Right lobe of liver (tissue), 6 donors: ENCODE measurements around the gene TEX26. TPM values are rescaled to one million over a fixed set of nuclear protein-coding genes. Genes with fewer than 3 reads are reported as not detected.

Experiments
- ATAC-seq, 4 donors: fragments of 200-7000 bp; cut with Tn5 transposase; one replicate each; pipeline ENCODE4 v1.9.1; 2020; ENCODE audit warnings: mild to moderate bottlenecking in 4 of 4, moderate library complexity in 4 of 4
- DNase-seq, 3 donors: peaks; one replicate each; pipeline ENCODE4 v3.0.0-alpha.2; 2020
- H3K27ac ChIP-seq, 3 donors: fragments of 200-600 bp; one replicate each; pipeline ENCODE4 v1.8.0; 2022
- H3K27me3 ChIP-seq, 2 donors: fragments of 200-600 bp; one replicate each; pipeline ENCODE4 v1.8.0; 2022
- H3K36me3 ChIP-seq, 4 donors: fragments of 200-600 bp; sonication (generic) in 1 of 4; one replicate each; pipeline versions ENCODE4 v1.5.1 to v1.8.0; 2017 to 2022; ENCODE audit warnings: control low read depth in 1 of 4
- H3K4me1 ChIP-seq, 4 donors: fragments of 200-600 bp; sonication (generic) in 1 of 4; one replicate each; pipeline versions ENCODE4 v1.5.1 to v1.8.0; 2017 to 2022; ENCODE audit warnings: control low read depth in 1 of 4
- H3K4me3 ChIP-seq, 3 donors: fragments of 200-600 bp; one replicate each; pipeline ENCODE4 v1.8.0; 2022
- H3K9me3 ChIP-seq, 4 donors: fragments of 200-600 bp; sonication (generic) in 1 of 4; one replicate each; pipeline versions ENCODE4 v1.5.1 to v1.8.0; 2017 to 2022; ENCODE audit warnings: control low read depth in 1 of 4
- POLR2A ChIP-seq: fragments of 450-650 bp; IDR thresholded peaks from one replicate; pipeline ENCODE4 v1.6.1; 2017; ENCODE audit warnings: antibody characterized with exemption, mild to moderate bottlenecking
- WGBS: methylation state at CpG from one replicate; pipeline ENCODE4 v1.1.6; 2018; ENCODE audit warnings: low coverage, low lambda C conversion rate; ENCODE audit not compliant: insufficient coverage; ENCODE audit errors: missing lambda C conversion rate; 5-methylcytosine and 5-hydroxymethylcytosine counted together
- intact Hi-C, 2 donors: fragments of 100-400 bp; cut with DNase I; formaldehyde crosslinking; loops; one replicate each; pipeline versions ENCODE4 v1.11.2 to v1.14.1; 2022
- long read RNA-seq: library from polyadenylated mRNA; unstranded; transcript quantifications from one replicate; pipeline ENCODE4 v2.0.0, GENCODE V29; 2019
- total RNA-seq, 6 experiments: library from RNA; depleted of rRNA in 2 of 6; stranded (reverse); fragments of >200 nt in 2 of 6; fragmentation: NEBNext Ultra II Directional in 3 of 6; extraction: Animal tissue kit (Norgen Biotek cat#: 25700) in 3 of 6; gene quantifications; one replicate each; pipeline versions ENCODE4 v1.1.0 to v1.2.4, GENCODE V29; 2016 to 2023
- TF ChIP-seq, protein P1 (sequence below), 4 donors: fragments of 200-600 bp in 3 of 4; fragments of 450-650 bp in 1 of 4; IDR thresholded peaks; one replicate each; pipeline versions ENCODE4 v1.5.1 to v1.8.0; 2016 to 2022; ENCODE audit warnings: antibody characterized with exemption in 4 of 4, mild to moderate bottlenecking in 2 of 4
- donor health status: DM: no; HTN: yes; CAD: no.
- donor health status: DM: no; HTN: no; CAD: no.
- donor health status: DM: no; HTN: no; CAD: no.
- donor health status: DM: no; HTN: yes; CAD: no.
- donor health status: DM: no; HTN: yes; CAD: no.

TEX26 gene
- total RNA-seq = under 1 TPM in 1 of 6 experiments, not detected in 5; 0.37 TPM
- long read RNA-seq = 0 reads

DNA sequence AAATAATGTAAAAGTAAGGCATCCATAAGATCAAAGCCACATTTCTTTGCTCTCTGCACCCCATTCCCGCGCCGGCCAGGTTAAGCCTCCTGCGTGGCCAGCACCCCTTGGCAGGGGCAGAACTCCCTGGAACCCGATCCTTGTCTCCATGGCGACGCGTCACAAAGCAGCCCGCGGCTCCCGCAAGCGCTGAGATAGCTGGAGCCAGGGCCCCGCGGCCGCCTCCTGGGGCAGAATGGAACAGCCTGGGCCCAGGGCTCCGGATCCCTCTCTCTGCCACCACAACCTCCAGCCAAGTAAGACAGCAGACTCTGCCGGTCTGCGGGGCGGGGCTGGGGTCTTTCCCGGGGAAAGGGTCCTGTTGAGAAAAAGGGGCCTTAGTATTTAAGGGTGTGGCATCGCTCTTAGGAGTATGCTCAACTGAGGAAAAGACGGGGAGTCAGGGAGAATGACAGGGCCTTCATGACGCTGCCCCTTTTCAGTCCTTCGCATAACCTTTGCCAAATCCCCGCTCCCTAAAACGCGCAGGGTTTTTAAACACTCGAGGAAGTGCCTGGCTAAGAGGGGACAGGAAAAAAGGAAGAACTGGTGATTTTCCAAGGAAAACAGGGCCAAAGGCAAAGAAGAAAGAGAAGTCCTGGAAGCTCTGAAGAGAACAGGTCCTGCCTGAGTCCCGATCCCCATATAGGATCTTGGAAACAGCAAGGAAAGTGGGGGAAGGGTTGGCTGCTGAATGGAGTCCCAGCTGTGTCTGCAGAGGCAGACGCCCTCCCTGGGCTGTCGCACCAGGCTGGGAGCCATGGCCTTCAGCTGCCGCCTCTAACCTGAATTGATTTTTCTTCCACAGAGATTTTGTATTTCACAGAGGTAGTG, at the start of gene TEX26:
TEX26 (plus strand) TSS at position 176 of the 873 bp plus-strand sequence; CDS start at position 236, 60 bp downstream.
- ATAC-seq (no peak), DNase-seq (no peak)
- Histone ChIP-seq H3K4me1 (no peaks in the 10 kb centered on the region), H3K27me3 (no peaks in the 10 kb centered on the region), H3K4me3 (no peak within 1 kb of the TSS), H3K27ac (no peak within 1 kb of the TSS), H3K9me3 (no peaks in the 10 kb centered on the region), H3K36me3 (no peaks in the 10 kb centered on the region)
- TF ChIP-seq, protein P1, sequence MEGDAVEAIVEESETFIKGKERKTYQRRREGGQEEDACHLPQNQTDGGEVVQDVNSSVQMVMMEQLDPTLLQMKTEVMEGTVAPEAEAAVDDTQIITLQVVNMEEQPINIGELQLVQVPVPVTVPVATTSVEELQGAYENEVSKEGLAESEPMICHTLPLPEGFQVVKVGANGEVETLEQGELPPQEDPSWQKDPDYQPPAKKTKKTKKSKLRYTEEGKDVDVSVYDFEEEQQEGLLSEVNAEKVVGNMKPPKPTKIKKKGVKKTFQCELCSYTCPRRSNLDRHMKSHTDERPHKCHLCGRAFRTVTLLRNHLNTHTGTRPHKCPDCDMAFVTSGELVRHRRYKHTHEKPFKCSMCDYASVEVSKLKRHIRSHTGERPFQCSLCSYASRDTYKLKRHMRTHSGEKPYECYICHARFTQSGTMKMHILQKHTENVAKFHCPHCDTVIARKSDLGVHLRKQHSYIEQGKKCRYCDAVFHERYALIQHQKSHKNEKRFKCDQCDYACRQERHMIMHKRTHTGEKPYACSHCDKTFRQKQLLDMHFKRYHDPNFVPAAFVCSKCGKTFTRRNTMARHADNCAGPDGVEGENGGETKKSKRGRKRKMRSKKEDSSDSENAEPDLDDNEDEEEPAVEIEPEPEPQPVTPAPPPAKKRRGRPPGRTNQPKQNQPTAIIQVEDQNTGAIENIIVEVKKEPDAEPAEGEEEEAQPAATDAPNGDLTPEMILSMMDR (IDR thresholded peaks at IDR 0.05) = no peak
- TF ChIP-seq POLR2A = no peak
- 37% methylated on average over 26 of the region's 32 CpGs for WGBS
- intact Hi-C loops = no loop called here

DNA sequence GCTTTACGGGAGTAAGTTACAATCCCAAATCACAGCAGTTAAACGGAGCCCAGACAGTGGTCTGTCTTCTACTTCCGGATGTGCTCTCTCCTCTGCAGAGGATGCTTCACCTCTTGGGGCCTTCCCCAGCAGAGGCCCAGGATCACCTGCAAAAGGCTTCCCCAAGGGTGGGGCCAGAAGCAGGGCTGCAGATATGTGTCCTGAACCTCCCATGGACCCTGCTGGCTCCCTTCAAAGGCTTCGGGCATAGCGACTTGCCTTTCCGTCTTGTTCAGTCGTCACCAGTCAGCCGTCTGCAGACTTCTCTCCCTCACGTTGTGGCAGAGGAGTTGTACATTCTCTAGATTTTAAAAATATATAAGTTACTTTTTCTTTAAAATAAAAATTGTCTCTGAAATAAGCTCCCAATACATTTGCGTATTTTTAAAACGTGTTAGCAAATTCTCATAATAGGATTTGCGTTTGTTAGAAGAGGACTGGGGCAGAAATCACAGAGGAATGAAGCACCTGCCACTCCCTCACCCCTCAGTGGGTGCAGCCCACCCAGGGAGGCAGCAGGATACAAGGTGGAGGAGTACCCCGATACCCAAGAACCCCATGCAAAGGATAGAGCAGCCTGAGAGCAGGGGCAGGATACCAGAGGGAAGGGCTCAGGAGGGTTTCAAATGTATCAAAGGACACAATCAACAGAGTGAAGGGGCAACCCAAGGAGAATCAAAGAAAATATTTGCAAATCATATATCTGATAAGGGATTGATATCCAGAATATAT, 49.3 kb upstream of the TEX26 start:
- no peaks in the 10 kb centered on the region for H3K36me3 ChIP-seq
- intact Hi-C loops = no loop called here
- DNase-seq = no peak
- H3K4me3 ChIP-seq = no peak overlapping the region
- H3K4me1 ChIP-seq = no peaks in the 10 kb centered on the region
- no peak overlapping the region for H3K27ac ChIP-seq
- H3K9me3 ChIP-seq = no peaks in the 10 kb centered on the region
- WGBS = 69% methylated on average over 13 of the region's 13 CpGs
- no peak for TF ChIP-seq POLR2A
- TF ChIP-seq, protein P1 (IDR thresholded peaks at IDR 0.05) = no peak
- no peak for ATAC-seq
- no peaks in the 10 kb centered on the region for H3K27me3 ChIP-seq

DNA sequence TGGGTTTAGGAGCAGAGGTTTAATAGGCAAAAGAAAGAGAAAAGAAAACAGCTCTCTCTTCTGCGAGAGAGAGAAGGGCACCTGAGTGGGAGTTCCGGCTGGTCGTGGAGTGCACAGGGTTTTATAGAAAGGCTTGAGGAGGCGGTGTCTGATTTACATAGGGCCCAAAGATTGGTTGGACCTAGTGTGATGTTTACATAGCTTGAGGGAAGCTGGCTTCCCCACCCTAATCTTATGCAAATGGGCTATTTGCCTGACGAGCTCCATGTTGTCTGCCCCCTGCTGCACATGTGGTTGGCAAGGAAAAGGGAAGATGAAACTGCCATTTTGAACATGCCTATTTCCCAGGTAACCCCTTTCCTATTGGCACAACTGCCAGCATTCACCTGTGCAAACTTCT, 47.9 kb upstream of the TEX26 start:
- DNase-seq (no peak), ATAC-seq (no peak)
- H3K27me3 ChIP-seq = no peaks in the 10 kb centered on the region
- H3K36me3 ChIP-seq = no peaks in the 10 kb centered on the region
- 84% methylated on average over 4 of the region's 5 CpGs for WGBS
- no peak for TF ChIP-seq POLR2A
- TF ChIP-seq, protein P1 (IDR thresholded peaks at IDR 0.05) = no peak
- H3K4me3 ChIP-seq = no peak overlapping the region
- intact Hi-C loops = no loop called here
- H3K27ac ChIP-seq = no peak overlapping the region
- H3K4me1 ChIP-seq = no peaks in the 10 kb centered on the region
- H3K9me3 ChIP-seq = no peaks in the 10 kb centered on the region

DNA sequence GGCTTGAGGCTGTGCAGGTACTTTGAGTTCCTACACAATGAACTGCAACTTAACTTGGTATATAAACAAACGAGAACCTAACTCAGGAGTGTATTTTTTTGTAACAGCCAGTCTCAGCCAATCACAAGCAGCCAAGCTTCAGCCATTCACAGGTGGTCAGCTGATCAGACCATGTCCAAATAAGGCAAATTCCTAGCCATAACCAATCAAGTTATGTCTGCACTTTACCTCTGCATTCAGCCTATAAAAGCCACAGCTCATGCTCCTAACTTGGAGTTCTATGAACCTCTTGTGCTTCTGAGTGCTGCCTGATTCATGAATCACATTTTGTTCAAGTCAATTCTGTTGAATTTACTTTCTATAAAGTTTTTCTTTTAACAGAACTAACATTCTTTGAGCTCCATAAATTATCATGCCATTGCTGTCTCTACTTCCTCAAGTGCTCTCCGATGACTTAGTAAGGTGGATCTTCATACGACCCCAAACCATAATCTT, 43.2 kb upstream of the TEX26 start:
- TF ChIP-seq POLR2A = no peak
- TF ChIP-seq, protein P1 (IDR thresholded peaks at IDR 0.05) = no peak
- H3K9me3 ChIP-seq = no peaks in the 10 kb centered on the region
- H3K27me3 ChIP-seq = no peaks in the 10 kb centered on the region
- H3K4me1 ChIP-seq = no peaks in the 10 kb centered on the region
- no peak overlapping the region for H3K4me3 ChIP-seq
- no peaks in the 10 kb centered on the region for H3K36me3 ChIP-seq
- WGBS = 81% methylated on average over 3 of the region's 3 CpGs
- intact Hi-C loops = no loop called here
- H3K27ac ChIP-seq = no peak overlapping the region
- ATAC-seq = no peak
- no peak for DNase-seq
